Measurements from ENCODE around the gene KRT84.

DNA sequence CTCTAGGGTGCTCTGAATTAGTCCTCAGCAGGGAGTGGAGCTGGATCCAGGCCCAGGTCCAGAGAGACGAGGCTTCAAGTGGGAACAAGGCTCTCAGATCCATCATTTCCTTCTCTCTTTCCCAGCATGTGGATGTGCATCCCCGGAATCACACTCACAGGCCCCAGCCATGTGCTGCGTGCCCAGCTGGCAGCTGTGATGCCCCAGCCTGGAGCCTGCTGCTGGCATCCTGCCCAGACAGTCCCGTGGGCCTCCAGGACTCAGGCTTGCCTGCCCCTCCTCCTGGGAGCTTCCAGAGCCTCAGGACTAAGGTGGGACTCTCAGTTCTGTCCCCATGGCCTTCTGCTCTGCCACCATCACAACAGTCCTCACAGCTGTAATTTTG lies 6.2 kb upstream of the KRT84 start:
- TF ChIP-seq, protein P1, sequence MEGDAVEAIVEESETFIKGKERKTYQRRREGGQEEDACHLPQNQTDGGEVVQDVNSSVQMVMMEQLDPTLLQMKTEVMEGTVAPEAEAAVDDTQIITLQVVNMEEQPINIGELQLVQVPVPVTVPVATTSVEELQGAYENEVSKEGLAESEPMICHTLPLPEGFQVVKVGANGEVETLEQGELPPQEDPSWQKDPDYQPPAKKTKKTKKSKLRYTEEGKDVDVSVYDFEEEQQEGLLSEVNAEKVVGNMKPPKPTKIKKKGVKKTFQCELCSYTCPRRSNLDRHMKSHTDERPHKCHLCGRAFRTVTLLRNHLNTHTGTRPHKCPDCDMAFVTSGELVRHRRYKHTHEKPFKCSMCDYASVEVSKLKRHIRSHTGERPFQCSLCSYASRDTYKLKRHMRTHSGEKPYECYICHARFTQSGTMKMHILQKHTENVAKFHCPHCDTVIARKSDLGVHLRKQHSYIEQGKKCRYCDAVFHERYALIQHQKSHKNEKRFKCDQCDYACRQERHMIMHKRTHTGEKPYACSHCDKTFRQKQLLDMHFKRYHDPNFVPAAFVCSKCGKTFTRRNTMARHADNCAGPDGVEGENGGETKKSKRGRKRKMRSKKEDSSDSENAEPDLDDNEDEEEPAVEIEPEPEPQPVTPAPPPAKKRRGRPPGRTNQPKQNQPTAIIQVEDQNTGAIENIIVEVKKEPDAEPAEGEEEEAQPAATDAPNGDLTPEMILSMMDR (conservative IDR thresholded peaks at IDR 0.05; ENCODE audit: low read depth, low read length): no peak
- TF ChIP-seq EZH2 (IDR thresholded peaks at IDR 0.05; ENCODE audit: low read length, unreplicated experiment): no peak
- TF ChIP-seq EZH2phosphoT487 (IDR thresholded peaks at IDR 0.05; ENCODE audit: borderline replicate concordance, low read length): no peak

Measured in PC-3 (cell line).